OCI-LY7 (cell line): ENCODE data around the gene KLF3.

ENCODE experiments used
- CTCF ChIP-seq: fragments of 200-600 bp; sonication (generic); conservative IDR thresholded peaks from 2 replicates; pipeline ENCODE4 v1.5.1; 2014; ENCODE audit warnings: mild to moderate bottlenecking, antibody characterized with exemption, low read length, moderate library complexity, mixed read lengths
- EZH2phosphoT487 ChIP-seq: fragments of 200-600 bp; sonication (generic); IDR thresholded peaks from 2 replicates; pipeline ENCODE4 v1.6.1; 2018; ENCODE audit warnings: low read depth, borderline replicate concordance, mild to moderate bottlenecking, mixed run types, antibody characterized with exemption, low read length, moderate library complexity, mixed read lengths

DNA sequence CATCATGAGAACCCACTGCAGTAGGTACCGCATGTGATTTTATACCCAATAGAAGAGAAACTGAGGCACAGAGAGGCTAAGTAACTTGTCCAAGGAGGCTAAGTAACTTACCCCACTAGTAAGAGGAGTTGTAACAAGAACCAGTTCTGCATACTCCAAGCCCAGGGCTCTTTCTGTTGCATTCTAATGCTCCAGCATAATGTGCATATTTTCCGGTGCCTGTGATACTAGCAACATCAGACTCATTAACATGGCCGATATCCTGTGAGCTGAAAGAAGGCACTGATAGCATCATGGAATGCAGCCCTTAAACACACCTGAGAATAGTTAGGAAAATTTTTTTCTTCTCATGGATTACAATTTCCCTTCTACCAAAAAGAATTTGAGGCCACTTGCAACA lies 39.7 kb upstream of the KLF3 start:
- TF ChIP-seq CTCF (no peak), EZH2phosphoT487 (no peak)
